ENCODE data around the gene PRPF39.
A peak's percentile ranks its signal among the peaks of the same experiment; 100 is the strongest.
"Not testable (repeated sequence)": the region's sequence is repeated elsewhere in the genome, so short reads cannot be mapped to it uniquely, and the experiment has no call there.

Gene PRPF39

GRCh38 chr14:45065540-45065939 lies 18.4 kb upstream of the PRPF39 start:
- H3K27ac Mint-ChIP-seq (ENCODE audit: low read depth): no peak overlapping the region
- H3K4me3 Mint-ChIP-seq: no peak overlapping the region
- no peaks in the 10 kb centered on the region for H3K4me1 Mint-ChIP-seq
- H3K36me3 Mint-ChIP-seq (ENCODE audit: insufficient read depth): peaks cover 11% of the 10 kb centered on the region
- H3K27me3 Mint-ChIP-seq: no peaks in the 10 kb centered on the region
- no peaks in the 10 kb centered on the region for H3K9me3 Mint-ChIP-seq
- DNase-seq (ENCODE audit: low spot score in 2 of 2) (no peak), ATAC-seq (replicated peaks; ENCODE audit: extremely low read depth, poor library complexity, severe bottlenecking) (no peak)

- Mint-ChIP-seq H3K27ac (ENCODE audit: low read depth) (no peak overlapping the region), H3K36me3 (ENCODE audit: insufficient read depth) (peaks cover 11% of the 10 kb centered on the region), H3K4me1 (no peaks in the 10 kb centered on the region), H3K9me3 (no peaks in the 10 kb centered on the region), H3K27me3 (no peaks in the 10 kb centered on the region), H3K4me3 (no peak overlapping the region)
- ATAC-seq (replicated peaks; ENCODE audit: extremely low read depth, poor library complexity, severe bottlenecking): no peak
- no peak for DNase-seq (ENCODE audit: low spot score in 2 of 2)
These were observed 18.0 kb upstream of the PRPF39 start for GRCh38 chr14:45065956-45066355.

- peaks cover 11% of the 10 kb centered on the region for H3K36me3 Mint-ChIP-seq (ENCODE audit: insufficient read depth)
- ATAC-seq (replicated peaks; ENCODE audit: extremely low read depth, poor library complexity, severe bottlenecking) (no peak), DNase-seq (ENCODE audit: low spot score in 2 of 2) (no peak)
- no peaks in the 10 kb centered on the region for H3K4me1 Mint-ChIP-seq
- H3K27ac Mint-ChIP-seq (ENCODE audit: low read depth): no peak overlapping the region
- no peak overlapping the region for H3K4me3 Mint-ChIP-seq
- no peaks in the 10 kb centered on the region for H3K27me3 Mint-ChIP-seq
- H3K9me3 Mint-ChIP-seq: no peaks in the 10 kb centered on the region
These were observed 17.2 kb upstream of the PRPF39 start for GRCh38 chr14:45066667-45067066.

- Mint-ChIP-seq H3K9me3 (no peaks in the 10 kb centered on the region), H3K27me3 (no peaks in the 10 kb centered on the region), H3K4me3 (no peak overlapping the region), H3K27ac (ENCODE audit: low read depth) (no peak overlapping the region), H3K4me1 (no peaks in the 10 kb centered on the region), H3K36me3 (ENCODE audit: insufficient read depth) (peaks cover 16% of the 10 kb centered on the region)
- ATAC-seq (replicated peaks; ENCODE audit: extremely low read depth, poor library complexity, severe bottlenecking) (no peak), DNase-seq (ENCODE audit: low spot score in 2 of 2) (no peak)
These were observed 15.5 kb upstream of the PRPF39 start for GRCh38 chr14:45068396-45068795.

- H3K36me3 Mint-ChIP-seq (ENCODE audit: insufficient read depth): peaks cover 19% of the 10 kb centered on the region
- H3K27me3 Mint-ChIP-seq: no peaks in the 10 kb centered on the region
- DNase-seq (ENCODE audit: low spot score in 2 of 2): no peak
- ATAC-seq (replicated peaks; ENCODE audit: extremely low read depth, poor library complexity, severe bottlenecking): no peak
- H3K4me3 Mint-ChIP-seq: no peak overlapping the region
- H3K27ac Mint-ChIP-seq (ENCODE audit: low read depth): no peak overlapping the region
- no peaks in the 10 kb centered on the region for H3K4me1 Mint-ChIP-seq
- no peaks in the 10 kb centered on the region for H3K9me3 Mint-ChIP-seq
These were observed 13.7 kb upstream of the PRPF39 start for GRCh38 chr14:45070215-45070614.

DNA sequence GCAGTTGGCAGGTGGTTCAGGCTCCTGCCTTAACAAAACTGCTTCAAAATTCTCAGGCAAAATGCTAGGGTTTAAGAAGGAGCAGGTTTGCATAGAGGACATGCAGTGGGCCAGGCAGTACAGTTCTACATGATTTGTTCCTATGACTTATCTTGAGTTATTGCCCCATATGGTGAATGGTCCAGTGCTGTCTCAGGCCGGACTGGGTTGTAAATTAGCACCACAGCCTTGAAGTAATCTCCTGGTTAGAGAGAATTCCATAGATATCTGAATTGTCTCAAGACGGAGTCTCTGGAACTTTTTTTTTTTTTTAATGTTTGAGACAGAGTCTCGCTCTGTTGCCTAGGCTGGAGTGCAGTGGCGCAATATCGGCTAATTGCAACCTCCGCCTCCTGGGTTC lies 11.8 kb upstream of the PRPF39 start:
- no peaks in the 10 kb centered on the region for H3K27me3 Mint-ChIP-seq
- H3K4me3 Mint-ChIP-seq: no peak overlapping the region
- DNase-seq (ENCODE audit: low spot score in 2 of 2) (no peak), ATAC-seq (replicated peaks; ENCODE audit: extremely low read depth, poor library complexity, severe bottlenecking) (no peak)
- H3K27ac Mint-ChIP-seq (ENCODE audit: low read depth): no peak overlapping the region
- no peaks in the 10 kb centered on the region for H3K9me3 Mint-ChIP-seq
- H3K4me1 Mint-ChIP-seq: no peaks in the 10 kb centered on the region
- H3K36me3 Mint-ChIP-seq (ENCODE audit: insufficient read depth): peaks cover 19% of the 10 kb centered on the region

DNA sequence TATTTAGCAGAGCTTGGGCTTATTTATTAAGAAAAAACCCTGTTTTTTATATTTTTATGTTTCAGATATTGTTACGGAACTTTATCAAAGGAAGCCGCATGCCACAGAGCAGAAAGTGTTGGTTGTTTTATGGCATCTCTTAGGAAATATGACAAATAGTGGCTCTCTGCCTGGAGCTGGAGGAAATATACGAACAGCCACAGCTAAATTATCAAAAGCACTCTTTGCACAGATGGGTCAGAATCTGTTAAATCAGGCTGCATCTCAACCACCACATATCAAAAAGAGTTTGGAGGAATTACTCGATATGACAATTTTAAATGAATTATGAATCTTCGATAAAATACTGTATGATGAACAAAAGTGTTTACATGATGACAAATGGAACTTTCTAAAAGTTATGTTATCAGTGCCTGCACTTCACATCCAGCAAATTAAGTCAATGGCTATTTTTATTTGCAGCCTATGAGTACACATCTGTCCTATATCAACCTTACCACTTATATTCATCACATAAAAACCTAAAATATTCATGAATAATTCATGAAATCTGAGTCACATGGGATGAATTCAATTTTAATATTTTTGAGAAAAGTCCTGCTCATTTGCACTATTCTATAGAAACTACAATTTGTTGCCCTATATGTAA lies 10.6 kb upstream of the PRPF39 start:
- peaks cover 19% of the 10 kb centered on the region for H3K36me3 Mint-ChIP-seq (ENCODE audit: insufficient read depth)

DNA sequence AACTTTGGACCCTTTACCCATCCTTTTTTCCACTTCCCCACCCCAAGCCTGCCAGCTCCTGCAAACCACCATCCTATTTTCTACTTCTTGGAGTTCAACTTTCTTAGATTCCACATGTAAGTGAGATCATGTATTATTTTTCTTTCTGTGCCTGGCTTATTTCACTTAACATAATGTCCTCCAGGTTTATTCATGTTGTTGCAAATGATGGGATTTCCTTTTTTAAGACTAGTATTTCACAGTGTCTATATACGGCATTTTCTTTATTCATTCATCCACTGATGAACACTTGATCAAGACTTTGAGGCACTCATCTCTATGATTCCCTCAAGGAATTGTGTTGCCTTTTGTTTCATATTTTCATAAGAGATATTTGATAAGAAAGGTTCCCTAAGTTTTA lies 5.6 kb upstream of the PRPF39 start:
- H3K27ac Mint-ChIP-seq (ENCODE audit: low read depth): no peak overlapping the region
- DNase-seq (ENCODE audit: low spot score in 2 of 2) (no peak), ATAC-seq (replicated peaks; ENCODE audit: extremely low read depth, poor library complexity, severe bottlenecking) (no peak)
- H3K36me3 Mint-ChIP-seq (ENCODE audit: insufficient read depth): peaks cover 9% of the 10 kb centered on the region
- H3K4me3 Mint-ChIP-seq: no peak overlapping the region
- peaks cover 3% of the 10 kb centered on the region for H3K4me1 Mint-ChIP-seq
- H3K9me3 Mint-ChIP-seq: no peaks in the 10 kb centered on the region
- no peaks in the 10 kb centered on the region for H3K27me3 Mint-ChIP-seq

More for the DNA sequence above, 10.6 kb upstream of the PRPF39 start:
- Mint-ChIP-seq H3K9me3 (no peaks in the 10 kb centered on the region), H3K27ac (ENCODE audit: low read depth) (no peak overlapping the region), H3K27me3 (no peaks in the 10 kb centered on the region), H3K4me3 (no peak overlapping the region), H3K4me1 (no peaks in the 10 kb centered on the region)
- ATAC-seq (replicated peaks; ENCODE audit: extremely low read depth, poor library complexity, severe bottlenecking) (no peak), DNase-seq (ENCODE audit: low spot score in 2 of 2) (no peak)

- not testable (repeated sequence) for H3K4me3 Mint-ChIP-seq; H3K27me3 Mint-ChIP-seq; H3K27ac Mint-ChIP-seq (ENCODE audit: low read depth); ATAC-seq (replicated peaks; ENCODE audit: extremely low read depth, poor library complexity, severe bottlenecking); DNase-seq (ENCODE audit: low spot score in 2 of 2); H3K36me3 Mint-ChIP-seq (ENCODE audit: insufficient read depth); H3K9me3 Mint-ChIP-seq
- peaks cover 14% of the 10 kb centered on the region for H3K4me1 Mint-ChIP-seq
These were observed 3.4 kb upstream of the PRPF39 start for GRCh38 chr14:45080416-45080968.

DNA sequence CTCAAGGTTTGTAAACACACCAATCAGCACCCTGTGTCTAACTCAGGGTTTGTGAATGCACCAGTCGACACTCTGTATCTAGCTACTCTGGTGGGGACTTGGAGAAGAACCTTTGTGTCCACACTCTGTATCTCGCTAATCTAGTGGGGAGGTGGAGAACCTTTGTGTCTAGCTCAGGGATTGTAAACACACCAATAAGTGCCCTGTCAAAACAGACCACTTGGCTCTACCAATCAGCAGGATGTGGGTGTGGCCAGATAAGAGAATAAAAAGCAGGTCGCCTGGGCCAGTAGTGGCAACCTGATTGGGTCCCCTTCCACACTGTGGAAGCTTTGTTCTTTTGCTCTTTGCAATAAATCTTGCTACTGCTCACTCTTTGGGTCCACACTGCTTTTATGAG lies 2.8 kb upstream of the PRPF39 start:
- peaks cover 20% of the 10 kb centered on the region for H3K4me1 Mint-ChIP-seq
- H3K9me3 Mint-ChIP-seq; H3K4me3 Mint-ChIP-seq; DNase-seq (ENCODE audit: low spot score in 2 of 2); ATAC-seq (replicated peaks; ENCODE audit: extremely low read depth, poor library complexity, severe bottlenecking); H3K27ac Mint-ChIP-seq (ENCODE audit: low read depth); H3K36me3 Mint-ChIP-seq (ENCODE audit: insufficient read depth); H3K27me3 Mint-ChIP-seq: not testable (repeated sequence)

DNA sequence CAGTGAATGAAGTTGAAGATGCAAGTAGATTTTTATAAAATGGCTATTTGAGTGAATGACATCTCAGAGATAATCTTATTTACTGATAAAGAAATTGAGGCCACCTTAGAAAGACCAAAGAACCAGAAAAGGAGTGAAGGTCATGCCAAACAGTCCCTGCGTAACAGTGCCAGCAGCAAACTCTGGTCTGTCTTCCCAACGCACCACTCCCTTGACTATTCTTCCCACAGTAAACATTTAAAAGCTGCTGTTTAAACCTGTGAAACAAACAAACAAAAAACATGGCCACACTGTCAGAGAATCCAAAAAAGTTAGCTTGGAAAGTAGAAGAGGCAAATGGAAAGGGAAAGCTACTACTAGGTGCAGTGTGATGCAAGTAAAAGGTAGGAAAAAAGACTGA lies 1.5 kb upstream of the PRPF39 start:
- Mint-ChIP-seq H3K27ac (ENCODE audit: low read depth) (no peak overlapping the region), H3K4me1 (peaks cover 34% of the 10 kb centered on the region), H3K9me3 (no peaks in the 10 kb centered on the region), H3K4me3 (no peak overlapping the region), H3K36me3 (ENCODE audit: insufficient read depth) (peaks cover 10% of the 10 kb centered on the region), H3K27me3 (no peaks in the 10 kb centered on the region)
- DNase-seq (ENCODE audit: low spot score in 2 of 2) (no peak), ATAC-seq (replicated peaks; ENCODE audit: extremely low read depth, poor library complexity, severe bottlenecking) (no peak)

- no peaks in the 10 kb centered on the region for H3K27me3 Mint-ChIP-seq
- no peaks in the 10 kb centered on the region for H3K9me3 Mint-ChIP-seq
- H3K27ac Mint-ChIP-seq (ENCODE audit: low read depth): peak overlapping the region; percentile 96
- no peak for DNase-seq (ENCODE audit: low spot score in 2 of 2)
- peaks cover 14% of the 10 kb centered on the region for H3K36me3 Mint-ChIP-seq (ENCODE audit: insufficient read depth)
- no peak for ATAC-seq (replicated peaks; ENCODE audit: extremely low read depth, poor library complexity, severe bottlenecking)
- peak overlapping the region; percentile 95 for H3K4me3 Mint-ChIP-seq
- H3K4me1 Mint-ChIP-seq: peaks cover 44% of the 10 kb centered on the region
These were observed 320 bp upstream of the PRPF39 start for GRCh38 chr14:45083617-45083975.

DNA sequence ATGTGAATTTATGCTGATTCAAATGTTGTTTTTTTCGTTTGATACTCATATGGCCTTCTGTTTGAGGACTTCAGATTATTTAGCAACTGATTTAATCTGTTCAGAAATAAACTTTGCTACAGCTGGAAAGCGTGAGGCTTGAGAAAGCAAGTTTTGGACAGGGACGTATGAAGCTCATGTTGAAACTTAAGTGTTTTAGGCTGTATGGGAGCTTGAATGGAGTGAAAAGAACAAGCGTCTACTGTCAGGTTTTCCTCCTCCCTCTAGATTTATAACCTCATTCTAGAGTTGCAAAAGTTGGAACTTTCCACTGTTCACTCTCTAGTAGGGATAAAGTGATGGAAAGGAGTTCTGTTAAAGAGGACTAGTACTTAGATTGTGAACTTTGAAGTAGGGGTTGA lies 1.0 kb downstream of the PRPF39 start:
- peak overlapping the region; percentile 95 for H3K4me3 Mint-ChIP-seq
- peak overlapping the region; percentile 96 for H3K27ac Mint-ChIP-seq (ENCODE audit: low read depth)
- peaks cover 16% of the 10 kb centered on the region for H3K36me3 Mint-ChIP-seq (ENCODE audit: insufficient read depth)
- H3K4me1 Mint-ChIP-seq: peaks cover 56% of the 10 kb centered on the region
- H3K9me3 Mint-ChIP-seq: no peaks in the 10 kb centered on the region
- ATAC-seq (replicated peaks; ENCODE audit: extremely low read depth, poor library complexity, severe bottlenecking) (no peak), DNase-seq (ENCODE audit: low spot score in 2 of 2) (no peak)
- no peaks in the 10 kb centered on the region for H3K27me3 Mint-ChIP-seq

Measured in central memory CD8-positive, alpha-beta T cell (primary cell).